Suprapubic skin (tissue), 4 donors: ENCODE measurements around the gene CSH1. TPM values are rescaled to one million over a fixed set of nuclear protein-coding genes. Genes with fewer than 3 reads are reported as not detected.
"Not testable (repeated sequence)": the region's sequence is repeated elsewhere in the genome, so short reads cannot be mapped to it uniquely, and the experiment has no call there.

Experiments
- DNase-seq, 2 donors: peaks; one replicate each; pipeline ENCODE4 v3.0.0-alpha.2; 2019; ENCODE audit warnings: low spot score in 2 of 2
- H3K27ac ChIP-seq: fragments of 200-600 bp; sonication (generic); one replicate; pipeline ENCODE4 v1.5.1; 2019
- H3K27me3 ChIP-seq: fragments of 200-600 bp; sonication (generic); one replicate; pipeline ENCODE4 v1.5.1; 2019
- H3K36me3 ChIP-seq: fragments of 200-600 bp; sonication (generic); one replicate; pipeline ENCODE4 v1.5.1; 2019
- H3K4me1 ChIP-seq: fragments of 200-600 bp; sonication (generic); one replicate; pipeline ENCODE4 v1.5.1; 2019
- H3K4me3 ChIP-seq: fragments of 200-600 bp; sonication (generic); one replicate; pipeline ENCODE4 v1.5.1; 2019; ENCODE audit warnings: mild to moderate bottlenecking
- H3K9me3 ChIP-seq: fragments of 200-600 bp; sonication (generic); one replicate; pipeline ENCODE4 v1.5.1; 2019
- CTCF ChIP-seq, 2 donors: fragments of 200-600 bp in 1 of 2; fragments of 450-650 bp in 1 of 2; sonication (generic) in 1 of 2; IDR thresholded peaks; one replicate each; pipeline ENCODE4 v1.5.1; 2016 to 2019; ENCODE audit warnings: antibody characterized with exemption in 2 of 2, mild to moderate bottlenecking in 1 of 2, moderate library complexity in 1 of 2
- EP300 ChIP-seq: sonication (generic); formaldehyde crosslinking; IDR thresholded peaks from one replicate; pipeline ENCODE4 v1.6.1; 2017; ENCODE audit warnings: antibody characterized with exemption
- POLR2A ChIP-seq, 2 donors: fragments of 450-650 bp; IDR thresholded peaks; one replicate each; pipeline ENCODE4 v1.6.1; 2017; ENCODE audit warnings: antibody characterized with exemption in 2 of 2, mild to moderate bottlenecking in 2 of 2, moderate library complexity in 2 of 2
- POLR2AphosphoS5 ChIP-seq, 3 donors: sonication (generic); formaldehyde crosslinking; IDR thresholded peaks; one replicate each; pipeline ENCODE4 v1.6.1; 2017; ENCODE audit warnings: antibody characterized with exemption in 3 of 3
- WGBS: methylation state at CpG from one replicate; pipeline ENCODE4 v1.1.5; 2018; 5-methylcytosine and 5-hydroxymethylcytosine counted together
- total RNA-seq, 4 donors: library from RNA; depleted of rRNA; stranded (reverse); fragments of >200 nt; gene quantifications; one replicate each; pipeline ENCODE4 v1.1.0, GENCODE V29; 2016

Gene CSH1
- total RNA-seq, 4 donors from 2014 or later, result not detected

GRCh38 chr17:63918305-63918704 lies 21.9 kb upstream of the CSH1 start:
- Histone ChIP-seq H3K36me3 (no peaks in the 10 kb centered on the region), H3K27me3 (no peaks in the 10 kb centered on the region), H3K4me3 (no peak overlapping the region), H3K27ac (no peak overlapping the region), H3K9me3 (no peaks in the 10 kb centered on the region), H3K4me1 (peaks cover 4% of the 10 kb centered on the region)
- peak in 1 of 2 donors; percentile 41 for DNase-seq
- TF ChIP-seq POLR2A (IDR thresholded peaks at IDR 0.05) (no peak), EP300 (no peak), CTCF (IDR thresholded peaks at IDR 0.05) (no peak), POLR2AphosphoS5 (IDR thresholded peaks at IDR 0.05) (no peak)
- WGBS, result 66% methylated on average over 10 of the region's 10 CpGs

DNA sequence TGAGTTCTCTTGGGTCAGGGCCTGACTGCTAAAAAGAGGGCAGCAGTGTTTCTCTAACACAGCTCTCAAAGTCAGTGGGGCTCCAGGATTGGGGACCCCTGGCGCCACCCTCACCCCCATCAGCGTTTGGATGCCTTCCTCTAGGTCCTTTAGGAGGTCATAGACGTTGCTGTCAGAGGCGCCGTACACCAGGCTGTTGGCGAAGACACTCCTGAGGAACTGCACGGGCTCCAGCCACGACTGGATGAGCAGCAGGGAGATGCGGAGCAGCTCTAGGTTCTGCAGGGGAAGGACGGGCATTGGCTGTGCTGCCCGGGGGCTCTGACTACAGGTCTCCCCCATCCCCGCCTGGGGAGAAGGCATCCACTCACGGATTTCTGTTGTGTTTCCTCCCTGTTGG lies 21.3 kb upstream of the CSH1 start:
- DNase-seq, result peak in 1 of 2 donors; percentile 46
- TF ChIP-seq CTCF (IDR thresholded peaks at IDR 0.05) (no peak), POLR2AphosphoS5 (IDR thresholded peaks at IDR 0.05) (no peak), POLR2A (IDR thresholded peaks at IDR 0.05) (no peak), EP300 (no peak)
- Histone ChIP-seq H3K4me1 (peaks cover 4% of the 10 kb centered on the region), H3K27me3 (no peaks in the 10 kb centered on the region), H3K36me3 (no peaks in the 10 kb centered on the region), H3K27ac (no peak overlapping the region), H3K4me3 (no peak overlapping the region), H3K9me3 (no peaks in the 10 kb centered on the region)
- 80% methylated on average over 10 of the region's 13 CpGs for whole genome bisulfite sequencing

DNA sequence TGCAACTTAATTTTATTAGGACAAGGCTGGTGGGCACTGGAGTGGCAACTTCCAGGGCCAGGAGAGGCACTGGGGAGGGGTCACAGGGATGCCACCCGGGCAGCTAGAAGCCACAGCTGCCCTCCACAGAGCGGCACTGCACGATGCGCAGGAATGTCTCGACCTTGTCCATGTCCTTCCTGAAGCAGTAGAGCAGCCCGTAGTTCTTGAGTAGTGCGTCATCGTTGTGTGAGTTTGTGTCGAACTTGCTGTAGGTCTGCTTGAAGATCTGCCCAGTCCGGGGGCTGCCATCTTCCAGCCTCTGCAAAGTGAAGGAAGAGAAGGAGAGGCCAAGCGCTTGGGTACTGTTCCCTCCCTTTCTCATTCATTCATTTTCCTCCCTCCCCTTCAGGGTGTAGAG lies 20.8 kb upstream of the CSH1 start:
- peak in 1 of 2 donors; percentile 17 for DNase-seq
- not testable (repeated sequence) for H3K27me3 ChIP-seq, H3K36me3 ChIP-seq, H3K9me3 ChIP-seq, H3K4me1 ChIP-seq, H3K4me3 ChIP-seq, H3K27ac ChIP-seq
- 81% methylated on average over 7 of the region's 11 CpGs for WGBS

GRCh38 chr17:63916566-63917185 lies 20.3 kb upstream of the CSH1 start:
- DNase-seq, result peak in 1 of 2 donors; percentile 27
- no peak for TF ChIP-seq EP300
- TF ChIP-seq POLR2A (IDR thresholded peaks at IDR 0.05), result no peak
- TF ChIP-seq POLR2AphosphoS5 (IDR thresholded peaks at IDR 0.05), result no peak
- no peak for TF ChIP-seq CTCF (IDR thresholded peaks at IDR 0.05)
- Histone ChIP-seq H3K4me1 (peaks cover 4% of the 10 kb centered on the region), H3K36me3 (no peaks in the 10 kb centered on the region), H3K4me3 (no peak overlapping the region), H3K27me3 (no peaks in the 10 kb centered on the region), H3K27ac (no peak overlapping the region), H3K9me3 (no peaks in the 10 kb centered on the region)
- WGBS, result 78% methylated on average over 12 of the region's 12 CpGs

- H3K36me3 ChIP-seq, H3K27me3 ChIP-seq, H3K4me3 ChIP-seq, H3K27ac ChIP-seq, H3K4me1 ChIP-seq, H3K9me3 ChIP-seq: not testable (repeated sequence)
- DNase-seq, result peak in 1 of 2 donors; percentile 20
- WGBS, result 76% methylated on average over 10 of the region's 10 CpGs
Measured at GRCh38 chr17:63915753-63916152, 19.4 kb upstream of the CSH1 start.

- 92% methylated on average over 7 of the region's 7 CpGs for WGBS
- Histone ChIP-seq H3K9me3 (no peaks in the 10 kb centered on the region), H3K4me3 (no peak overlapping the region), H3K27me3 (no peaks in the 10 kb centered on the region), H3K4me1 (peaks cover 4% of the 10 kb centered on the region), H3K27ac (no peak overlapping the region), H3K36me3 (no peaks in the 10 kb centered on the region)
- TF ChIP-seq POLR2A (IDR thresholded peaks at IDR 0.05) (no peak), EP300 (no peak), POLR2AphosphoS5 (IDR thresholded peaks at IDR 0.05) (no peak), CTCF (IDR thresholded peaks at IDR 0.05) (no peak)
- DNase-seq, result peak in 1 of 2 donors; percentile 39
Measured at GRCh38 chr17:63914471-63914870, 18.1 kb upstream of the CSH1 start.
